Thoracic aorta endothelial cell (primary cell): ENCODE results near the gene HMGCR. TPM values are rescaled to one million over a fixed set of nuclear protein-coding genes. Genes with fewer than 3 reads are reported as not detected.

Source experiments
- total RNA-seq: library from RNA; depleted of rRNA; stranded (reverse); fragments of >200 nt; gene quantifications from 2 replicates; pipeline ENCODE4 v1.2.3, GENCODE V29; 2012

HMGCR gene
- total RNA-seq: 111 and 144 TPM in 2 replicates

DNA sequence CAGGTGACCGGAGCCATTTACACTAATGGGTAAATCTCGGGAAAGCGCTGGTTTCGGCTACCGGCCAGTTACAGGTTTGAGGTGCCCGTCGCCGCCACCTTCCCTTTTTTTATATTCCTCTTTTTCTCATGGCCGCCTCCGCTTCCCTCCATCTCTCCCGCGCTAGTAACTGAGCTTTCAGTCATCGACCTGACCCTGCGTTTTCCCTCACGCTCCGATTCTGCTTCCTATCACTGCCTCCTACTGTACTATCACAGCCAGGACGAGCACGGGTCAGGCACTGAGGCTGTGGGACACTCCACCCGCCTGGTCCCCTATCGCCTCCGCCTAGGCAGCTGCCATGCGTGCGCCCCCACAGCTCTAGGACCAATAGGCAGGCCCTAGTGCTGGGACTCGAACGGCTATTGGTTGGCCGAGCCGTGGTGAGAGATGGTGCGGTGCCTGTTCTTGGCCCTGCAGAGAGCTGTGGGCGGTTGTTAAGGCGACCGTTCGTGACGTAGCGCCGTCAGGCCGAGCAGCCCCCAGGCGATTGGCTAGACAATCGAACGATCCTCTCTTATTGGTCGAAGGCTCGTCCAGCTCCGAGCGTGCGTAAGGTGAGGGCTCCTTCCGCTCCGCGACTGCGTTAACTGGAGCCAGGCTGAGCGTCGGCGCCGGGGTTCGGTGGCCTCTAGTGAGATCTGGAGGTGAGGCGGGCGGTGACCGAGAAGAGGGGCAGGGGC, at the start of gene HMGCR:
HMGCR (plus strand) TSS at position 606 of the 722 bp plus-strand sequence. CDS start 5,386 bp downstream, outside the sequence.

Other genes with a start within 250 kb of the HMGCR start
- gene ANKRD31, start 100.3 kb upstream of the HMGCR start, total RNA-seq: under 0.01 and 0.07 TPM in 2 replicates
- 38.0 and 40.8 TPM in 2 replicates for gene CERT1, start 174.4 kb downstream of the HMGCR start, total RNA-seq
- 49.8 and 55.5 TPM in 2 replicates for gene POLK, start 174.7 kb downstream of the HMGCR start, total RNA-seq